Bronchial epithelial cell (primary cell): ENCODE results near the gene RAI14. TPM values are rescaled to one million over a fixed set of nuclear protein-coding genes. Genes with fewer than 3 reads are reported as not detected.

Experiments used
- DNase-seq: peaks from one replicate; pipeline ENCODE4 v3.0.0-alpha.2; 2010; ENCODE audit warnings: low read depth
- FAIRE-seq: peaks from 2 replicates; lab custom pipeline; 2011; peaks lifted over from hg19 to GRCh38; lab: Jason Lieb, UNC
- H3K27me3 ChIP-seq: 2 replicates; pipeline ENCODE4 v1.5.1; 2011; ENCODE audit warnings: low read length; ENCODE audit not compliant: control insufficient read depth, insufficient read depth
- H3K36me3 ChIP-seq: 2 replicates; pipeline ENCODE4 v1.5.1; 2011; ENCODE audit warnings: low read length; ENCODE audit not compliant: control insufficient read depth, insufficient read depth
- H3K4me3 ChIP-seq: 2 replicates; pipeline ENCODE4 v1.5.1; 2011; ENCODE audit warnings: mild to moderate bottlenecking, low read depth, low read length, control low read depth
- total RNA-seq: library from RNA; depleted of rRNA; stranded (reverse); fragments of >200 nt; gene quantifications from 2 replicates; pipeline ENCODE4 v1.2.1, GENCODE V29; 2014
- TF ChIP-seq, protein P1 (sequence below): IDR thresholded peaks from 2 replicates; pipeline ENCODE4 v1.5.1; 2011; ENCODE audit warnings: mild to moderate bottlenecking, moderate library complexity, low read length, control low read depth, inconsistent platforms; ENCODE audit not compliant: insufficient read depth, severe bottlenecking

Gene RAI14
- total RNA-seq, 1 donor from 2014 or later, result 60.0 TPM

DNA sequence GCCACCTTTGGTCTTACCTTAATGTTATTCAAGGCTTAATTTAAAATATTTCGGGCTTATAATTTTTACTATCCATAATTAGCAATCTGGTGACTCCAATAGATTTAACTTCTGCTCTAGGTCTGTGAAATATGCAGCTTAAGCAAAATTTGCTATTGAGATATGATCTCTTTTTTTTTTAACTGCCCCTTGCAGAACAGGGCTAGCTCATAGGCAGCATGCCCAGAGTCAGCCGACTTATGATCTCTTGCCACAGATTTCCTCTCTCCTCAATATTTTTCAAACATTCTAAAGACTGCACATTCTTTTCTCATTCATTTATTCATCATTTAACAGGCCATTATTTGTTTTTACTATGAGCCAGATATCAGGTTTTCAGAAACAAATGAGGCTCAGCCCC, 187.4 kb downstream of the RAI14 start:
- Histone ChIP-seq H3K27me3 (no peaks in the 10 kb centered on the region), H3K36me3 (no peaks in the 10 kb centered on the region), H3K4me3 (no peak overlapping the region)
- FAIRE-seq (no peak), DNase-seq (no peak)
- TF ChIP-seq, protein P1, sequence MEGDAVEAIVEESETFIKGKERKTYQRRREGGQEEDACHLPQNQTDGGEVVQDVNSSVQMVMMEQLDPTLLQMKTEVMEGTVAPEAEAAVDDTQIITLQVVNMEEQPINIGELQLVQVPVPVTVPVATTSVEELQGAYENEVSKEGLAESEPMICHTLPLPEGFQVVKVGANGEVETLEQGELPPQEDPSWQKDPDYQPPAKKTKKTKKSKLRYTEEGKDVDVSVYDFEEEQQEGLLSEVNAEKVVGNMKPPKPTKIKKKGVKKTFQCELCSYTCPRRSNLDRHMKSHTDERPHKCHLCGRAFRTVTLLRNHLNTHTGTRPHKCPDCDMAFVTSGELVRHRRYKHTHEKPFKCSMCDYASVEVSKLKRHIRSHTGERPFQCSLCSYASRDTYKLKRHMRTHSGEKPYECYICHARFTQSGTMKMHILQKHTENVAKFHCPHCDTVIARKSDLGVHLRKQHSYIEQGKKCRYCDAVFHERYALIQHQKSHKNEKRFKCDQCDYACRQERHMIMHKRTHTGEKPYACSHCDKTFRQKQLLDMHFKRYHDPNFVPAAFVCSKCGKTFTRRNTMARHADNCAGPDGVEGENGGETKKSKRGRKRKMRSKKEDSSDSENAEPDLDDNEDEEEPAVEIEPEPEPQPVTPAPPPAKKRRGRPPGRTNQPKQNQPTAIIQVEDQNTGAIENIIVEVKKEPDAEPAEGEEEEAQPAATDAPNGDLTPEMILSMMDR, result no peak

DNA sequence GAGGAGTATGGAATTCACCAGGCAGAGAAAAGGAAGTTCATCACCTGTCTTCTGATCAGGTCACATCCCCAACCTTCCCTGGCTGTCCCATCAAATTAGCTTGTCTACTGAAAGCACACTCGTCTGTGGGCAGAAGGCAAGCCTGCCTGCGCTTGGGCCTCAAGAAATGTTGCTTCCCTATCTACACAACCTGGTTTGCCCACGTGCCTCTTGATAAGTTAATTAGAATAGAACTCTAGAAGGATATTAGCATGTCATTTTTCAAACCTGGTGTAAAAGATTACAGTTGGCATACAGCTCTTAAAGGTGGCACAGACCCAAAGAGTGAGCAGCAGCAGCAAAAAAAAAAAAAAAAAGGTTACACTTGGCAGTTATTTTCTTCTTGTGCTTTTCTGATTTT, 188.0 kb downstream of the RAI14 start:
- H3K36me3 ChIP-seq, result no peaks in the 10 kb centered on the region
- H3K27me3 ChIP-seq, result no peaks in the 10 kb centered on the region
- TF ChIP-seq, protein P1, result no peak
- no peak for DNase-seq
- no peak overlapping the region for H3K4me3 ChIP-seq
- no peak for FAIRE-seq

DNA sequence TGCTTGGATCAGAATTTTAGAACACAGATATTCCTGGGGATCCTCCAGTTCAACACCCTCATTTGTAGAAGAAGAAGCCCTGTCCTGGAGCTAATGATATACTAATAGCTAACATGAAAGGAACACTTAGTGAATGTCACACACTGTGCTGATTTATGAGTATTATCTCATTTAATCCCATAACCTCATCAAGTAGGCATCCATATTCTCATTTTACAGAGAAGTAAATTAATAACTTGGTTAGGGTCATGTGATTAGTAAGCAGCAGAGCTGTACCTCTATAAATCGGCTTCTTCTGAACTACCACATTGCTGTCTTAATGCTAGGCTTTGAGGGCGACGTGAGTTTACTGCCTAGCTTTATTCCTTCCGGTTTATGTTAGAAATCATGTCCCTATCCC, 188.9 kb downstream of the RAI14 start:
- DNase-seq (no peak), FAIRE-seq (no peak)
- H3K27me3 ChIP-seq, result no peaks in the 10 kb centered on the region
- H3K36me3 ChIP-seq, result no peaks in the 10 kb centered on the region
- H3K4me3 ChIP-seq, result no peak overlapping the region
- TF ChIP-seq, protein P1, result no peak

DNA sequence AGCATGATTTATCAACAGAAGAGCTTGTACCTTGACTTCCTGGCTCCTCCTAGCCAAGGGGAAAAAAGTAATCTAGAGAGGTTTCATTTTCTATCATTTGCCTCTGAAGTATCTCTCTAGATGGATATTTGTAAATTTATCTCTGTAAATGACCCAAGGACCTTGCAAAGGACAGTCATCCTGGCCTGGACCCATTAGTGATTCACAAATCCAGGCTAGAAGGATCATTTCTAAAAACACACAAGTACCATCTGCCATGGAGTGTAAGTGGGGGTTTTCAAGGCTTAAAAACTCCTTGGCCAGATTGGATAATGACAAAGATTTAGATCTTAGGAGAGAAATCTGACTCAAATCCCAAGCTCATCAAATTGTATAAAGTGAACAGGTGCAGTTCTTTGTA, 190.9 kb downstream of the RAI14 start:
- Histone ChIP-seq H3K27me3 (no peaks in the 10 kb centered on the region), H3K4me3 (no peak overlapping the region), H3K36me3 (no peaks in the 10 kb centered on the region)
- DNase-seq (no peak), FAIRE-seq (no peak)
- TF ChIP-seq, protein P1, result no peak

DNA sequence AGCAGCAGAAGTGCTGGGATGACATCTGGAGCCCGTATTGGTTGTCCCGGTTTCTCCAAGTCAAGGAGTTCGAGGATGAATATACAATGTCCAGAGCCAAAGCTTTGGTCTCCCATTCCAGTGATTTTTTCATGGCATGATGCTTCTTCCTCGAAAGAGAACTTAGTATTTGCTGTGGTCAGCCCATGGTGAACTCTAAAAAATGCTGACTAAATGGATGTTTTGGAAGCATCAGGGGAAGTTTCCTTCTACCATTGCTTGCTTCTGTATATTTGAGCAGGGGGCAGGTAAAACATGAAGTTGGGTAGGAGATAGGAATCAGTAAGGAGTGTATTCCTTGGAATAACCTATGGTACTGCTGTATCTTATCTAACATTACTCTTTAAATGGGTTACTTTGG, 191.4 kb downstream of the RAI14 start:
- Histone ChIP-seq H3K27me3 (no peaks in the 10 kb centered on the region), H3K4me3 (no peak overlapping the region), H3K36me3 (no peaks in the 10 kb centered on the region)
- DNase-seq (no peak), FAIRE-seq (no peak)
- TF ChIP-seq, protein P1, result no peak

DNA sequence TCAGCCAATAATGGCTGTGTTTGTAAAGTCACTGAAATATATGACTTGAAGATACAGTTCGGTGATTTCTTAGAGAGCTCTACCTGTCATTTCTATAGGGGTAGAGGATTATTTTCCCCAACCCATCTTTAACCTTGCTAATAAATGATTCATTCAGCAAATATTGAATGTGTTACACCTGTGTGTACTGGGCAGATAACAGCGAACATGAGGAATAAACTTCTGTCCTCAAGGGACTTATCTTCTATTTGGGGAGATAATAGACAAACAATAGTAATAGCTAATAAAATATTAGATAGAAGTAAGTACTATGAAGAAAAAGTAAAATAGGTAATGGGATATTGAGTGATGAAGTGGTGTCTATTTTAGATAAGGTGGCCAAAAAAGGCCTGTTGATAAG, 192.1 kb downstream of the RAI14 start:
- FAIRE-seq (no peak), DNase-seq (no peak)
- H3K27me3 ChIP-seq, result no peaks in the 10 kb centered on the region

More for the DNA sequence above, 192.1 kb downstream of the RAI14 start:
- Histone ChIP-seq H3K36me3 (no peaks in the 10 kb centered on the region), H3K4me3 (no peak overlapping the region)
- TF ChIP-seq, protein P1, result no peak
